ENCODE measurements around the gene PDCD10.

Gene PDCD10

GRCh38 chr3:167772992-167773391 is 38.3 kb upstream of the PDCD10 start:
- ChIA-PET POLR2A (no interaction called here), CTCF (no interaction called here)
- no peak for DNase-seq (ENCODE audit: extremely low spot score)
- no peak for TF ChIP-seq CTCF (IDR thresholded peaks at IDR 0.05; ENCODE audit: control extremely low read depth, extremely low read depth, low read depth, missing control alignments)

GRCh38 chr3:167762296-167762695 is 27.6 kb upstream of the PDCD10 start:
- DNase-seq (ENCODE audit: extremely low spot score) = no peak
- ChIA-PET POLR2A (no interaction called here), CTCF (no interaction called here)
- TF ChIP-seq CTCF (IDR thresholded peaks at IDR 0.05; ENCODE audit: control extremely low read depth, extremely low read depth, low read depth, missing control alignments) = no peak

- ChIA-PET CTCF (no interaction called here), POLR2A (no interaction called here)
- DNase-seq (ENCODE audit: extremely low spot score) = no peak
- no peak for TF ChIP-seq CTCF (IDR thresholded peaks at IDR 0.05; ENCODE audit: control extremely low read depth, extremely low read depth, low read depth, missing control alignments)
These were observed 26.6 kb upstream of the PDCD10 start for GRCh38 chr3:167761302-167761701.

- TF ChIP-seq CTCF (IDR thresholded peaks at IDR 0.05; ENCODE audit: control extremely low read depth, extremely low read depth, low read depth, missing control alignments) = no peak
- no peak for DNase-seq (ENCODE audit: extremely low spot score)
- POLR2A ChIA-PET = no interaction called here
- CTCF ChIA-PET = no interaction called here
These were observed 19.4 kb upstream of the PDCD10 start for GRCh38 chr3:167754049-167754448.

- TF ChIP-seq CTCF (IDR thresholded peaks at IDR 0.05; ENCODE audit: control extremely low read depth, extremely low read depth, low read depth, missing control alignments) = no peak
- DNase-seq (ENCODE audit: extremely low spot score) = peak; percentile 51
- CTCF ChIA-PET = interaction anchor here (0.8 to 2.9 kb wide), 4 partner anchors 9 to 66 kb away, joined by 4 to 23 read pairs (median 12); partner anchors contain the start of genes PDCD10 and SERPINI1
- POLR2A ChIA-PET = no interaction called here
These were observed 15.7 kb upstream of the PDCD10 start for GRCh38 chr3:167750272-167750971.

- no peak for DNase-seq (ENCODE audit: extremely low spot score)
- ChIA-PET POLR2A (no interaction called here), CTCF (interaction anchor here (0.8 to 2.9 kb wide), 4 partner anchors 9 to 65 kb away, joined by 4 to 23 read pairs (median 12); partner anchors contain the start of genes PDCD10 and SERPINI1)
- TF ChIP-seq CTCF (IDR thresholded peaks at IDR 0.05; ENCODE audit: control extremely low read depth, extremely low read depth, low read depth, missing control alignments) = no peak
These were observed 15.0 kb upstream of the PDCD10 start for GRCh38 chr3:167749728-167750127.
